Retina (tissue), 1 donor: ENCODE measurements around the gene CDKAL1.
A peak's percentile ranks its signal among the peaks of the same experiment; 100 is the strongest.
"Not testable (repeated sequence)": the region's sequence is repeated elsewhere in the genome, so short reads cannot be mapped to it uniquely, and the experiment has no call there.

Source experiments
- DNase-seq: peaks from one replicate; pipeline ENCODE4 v3.0.0-alpha.2; 2016

CDKAL1 gene

GRCh38 chr6:20599302-20600051 lies 65.2 kb downstream of the CDKAL1 start:
- no peak for DNase-seq

GRCh38 chr6:20600831-20601230 lies 66.6 kb downstream of the CDKAL1 start:
- no peak for DNase-seq

- no peak for DNase-seq
Observed at GRCh38 chr6:20604159-20604558, 69.9 kb downstream of the CDKAL1 start.

- DNase-seq, result no peak
Observed at GRCh38 chr6:20605061-20605460, 70.8 kb downstream of the CDKAL1 start.

GRCh38 chr6:20605581-20605980 lies 71.3 kb downstream of the CDKAL1 start:
- DNase-seq, result no peak

GRCh38 chr6:20606831-20607230 lies 72.6 kb downstream of the CDKAL1 start:
- no peak for DNase-seq

- no peak for DNase-seq
Observed at GRCh38 chr6:20608356-20608755, 74.1 kb downstream of the CDKAL1 start.

GRCh38 chr6:20608905-20609304 lies 74.6 kb downstream of the CDKAL1 start:
- DNase-seq, result no peak

GRCh38 chr6:20609924-20610323 lies 75.7 kb downstream of the CDKAL1 start:
- not testable (repeated sequence) for DNase-seq

- no peak for DNase-seq
Observed at GRCh38 chr6:20610636-20611370, 76.5 kb downstream of the CDKAL1 start.

GRCh38 chr6:20617537-20617936 lies 83.3 kb downstream of the CDKAL1 start:
- not testable (repeated sequence) for DNase-seq

GRCh38 chr6:20620043-20620442 lies 85.8 kb downstream of the CDKAL1 start:
- DNase-seq, result no peak

- no peak for DNase-seq
Observed at GRCh38 chr6:20623761-20624160, 89.5 kb downstream of the CDKAL1 start.

GRCh38 chr6:20626165-20626564 lies 91.9 kb downstream of the CDKAL1 start:
- DNase-seq, result no peak

GRCh38 chr6:20629509-20629908 lies 95.3 kb downstream of the CDKAL1 start:
- no peak for DNase-seq

GRCh38 chr6:20630136-20630535 lies 95.9 kb downstream of the CDKAL1 start:
- DNase-seq, result no peak

GRCh38 chr6:20630617-20631548 lies 96.6 kb downstream of the CDKAL1 start:
- DNase-seq, result no peak

- DNase-seq, result no peak
Observed at GRCh38 chr6:20631549-20631924, 97.3 kb downstream of the CDKAL1 start.

GRCh38 chr6:20632696-20633095 lies 98.4 kb downstream of the CDKAL1 start:
- DNase-seq, result no peak

- no peak for DNase-seq
Observed at GRCh38 chr6:20633566-20634340, 99.5 kb downstream of the CDKAL1 start.

- no peak for DNase-seq
Observed at GRCh38 chr6:20639161-20639560, 104.9 kb downstream of the CDKAL1 start.

GRCh38 chr6:20640181-20640580 lies 105.9 kb downstream of the CDKAL1 start:
- peak; percentile 13 for DNase-seq

- no peak for DNase-seq
Observed at GRCh38 chr6:20642441-20642840, 108.2 kb downstream of the CDKAL1 start.
